Upper lobe of left lung (tissue), 4 donors: ENCODE measurements around the gene NVL.

Source experiments
- POLR2A ChIP-seq, 4 donors: fragments of 450-650 bp; IDR thresholded peaks; one replicate each; pipeline ENCODE4 v1.5.1; 2016 to 2017; ENCODE audit warnings: antibody characterized with exemption in 4 of 4, mild to moderate bottlenecking in 2 of 4
- POLR2AphosphoS5 ChIP-seq, 2 donors: sonication (generic); formaldehyde crosslinking; IDR thresholded peaks; one replicate each; pipeline ENCODE4 v1.5.1; 2017; ENCODE audit warnings: antibody characterized with exemption in 2 of 2
- TF ChIP-seq, protein P1 (sequence below), 6 experiments: fragments of 450-650 bp in 4 of 6; fragments of 200-600 bp in 2 of 6; sonication (generic) in 2 of 6; IDR thresholded peaks; one replicate each; pipeline ENCODE4 v1.5.1; 2016 to 2019; ENCODE audit warnings: antibody characterized with exemption in 6 of 6

DNA sequence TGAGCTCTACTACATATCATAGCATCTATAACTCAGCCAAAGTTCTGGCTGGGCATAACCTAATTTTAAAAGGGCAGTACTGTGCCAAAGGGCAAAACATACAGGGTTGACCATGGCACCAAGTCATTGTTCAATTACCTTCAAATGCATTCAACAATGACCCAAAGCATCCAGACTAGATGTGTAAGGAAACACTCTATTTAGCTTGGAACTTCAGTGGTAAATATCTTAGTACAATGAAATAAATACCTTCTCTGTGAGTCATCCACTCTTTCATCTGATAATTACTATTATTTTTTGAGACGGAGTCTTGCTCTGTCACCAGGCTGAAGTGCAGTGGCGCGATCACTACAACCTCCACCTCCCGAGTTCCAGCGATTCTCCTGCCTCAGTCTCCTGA is 70.0 kb downstream of the NVL start:
- no peak for TF ChIP-seq POLR2A (IDR thresholded peaks at IDR 0.05)
- TF ChIP-seq, protein P1, sequence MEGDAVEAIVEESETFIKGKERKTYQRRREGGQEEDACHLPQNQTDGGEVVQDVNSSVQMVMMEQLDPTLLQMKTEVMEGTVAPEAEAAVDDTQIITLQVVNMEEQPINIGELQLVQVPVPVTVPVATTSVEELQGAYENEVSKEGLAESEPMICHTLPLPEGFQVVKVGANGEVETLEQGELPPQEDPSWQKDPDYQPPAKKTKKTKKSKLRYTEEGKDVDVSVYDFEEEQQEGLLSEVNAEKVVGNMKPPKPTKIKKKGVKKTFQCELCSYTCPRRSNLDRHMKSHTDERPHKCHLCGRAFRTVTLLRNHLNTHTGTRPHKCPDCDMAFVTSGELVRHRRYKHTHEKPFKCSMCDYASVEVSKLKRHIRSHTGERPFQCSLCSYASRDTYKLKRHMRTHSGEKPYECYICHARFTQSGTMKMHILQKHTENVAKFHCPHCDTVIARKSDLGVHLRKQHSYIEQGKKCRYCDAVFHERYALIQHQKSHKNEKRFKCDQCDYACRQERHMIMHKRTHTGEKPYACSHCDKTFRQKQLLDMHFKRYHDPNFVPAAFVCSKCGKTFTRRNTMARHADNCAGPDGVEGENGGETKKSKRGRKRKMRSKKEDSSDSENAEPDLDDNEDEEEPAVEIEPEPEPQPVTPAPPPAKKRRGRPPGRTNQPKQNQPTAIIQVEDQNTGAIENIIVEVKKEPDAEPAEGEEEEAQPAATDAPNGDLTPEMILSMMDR (IDR thresholded peaks at IDR 0.05), result no peak
- TF ChIP-seq POLR2AphosphoS5 (IDR thresholded peaks at IDR 0.05), result no peak
